C1 segment of cervical spinal cord (tissue), 14 donors: ENCODE measurements around the gene PCBD1.
A peak's percentile ranks its signal among the peaks of the same experiment; 100 is the strongest.
"Not testable (repeated sequence)": the region's sequence is repeated elsewhere in the genome, so short reads cannot be mapped to it uniquely, and the experiment has no call there.

Source experiments
- DNase-seq, 14 donors: peaks; one replicate each; lab custom pipeline; 2025; lab: John Stamatoyannopoulos, UW

Gene PCBD1

DNA sequence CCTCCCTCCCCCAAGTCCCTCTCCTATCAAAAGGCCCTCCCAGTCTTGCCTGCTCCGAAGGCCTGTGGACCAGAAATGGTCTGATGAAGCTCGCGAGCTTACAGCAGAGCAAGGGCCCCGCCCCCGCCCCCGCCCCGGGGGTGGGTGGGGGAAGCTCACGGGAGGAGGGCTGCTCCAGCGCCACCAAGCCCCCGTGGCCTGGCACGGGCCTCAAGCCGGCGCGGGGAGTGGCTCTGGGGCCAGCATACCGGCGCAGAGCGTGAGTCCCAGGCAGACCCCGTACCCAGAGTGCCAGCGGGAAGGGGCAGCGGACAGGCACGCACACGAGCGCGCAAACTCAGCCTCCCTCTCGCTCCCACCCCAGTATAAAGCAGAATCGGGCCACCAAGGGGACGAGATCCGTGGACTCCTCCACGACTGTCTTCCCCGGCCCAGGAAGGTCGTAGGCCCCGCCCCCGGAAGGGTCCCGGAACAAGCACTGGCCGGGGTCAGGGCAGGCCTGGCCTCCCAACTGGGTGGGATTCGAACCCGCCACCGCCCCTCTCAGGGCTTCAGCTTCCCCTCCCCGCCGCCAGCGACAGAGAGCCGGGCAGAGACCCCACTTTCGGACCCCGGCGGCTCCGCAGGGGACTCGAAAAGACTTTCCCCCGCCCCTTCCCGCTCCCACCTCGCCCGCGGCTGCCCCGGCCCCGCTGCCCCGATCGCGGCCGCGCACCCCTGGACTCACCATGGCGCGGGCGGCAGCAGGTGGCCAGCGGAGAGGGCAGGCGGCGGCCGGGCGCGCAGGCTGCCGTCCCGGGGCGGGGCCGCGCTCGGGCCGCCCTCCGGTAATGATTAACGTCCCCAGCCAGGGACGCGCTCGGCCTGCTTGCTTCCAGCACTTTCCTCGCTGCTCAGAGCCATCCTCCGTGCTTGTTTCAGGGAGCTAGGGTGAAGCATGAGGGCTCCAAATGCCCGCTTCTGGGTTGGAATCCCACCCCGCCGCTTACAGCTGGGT, at the start of gene PCBD1:
PCBD1 (minus strand) TSS at position 762 of the 997 bp plus-strand sequence; CDS start at position 730, 32 bp downstream.
- DNase-seq: peak in 12 of 14 donors; percentile 38 to 85 (median 68)

DNA sequence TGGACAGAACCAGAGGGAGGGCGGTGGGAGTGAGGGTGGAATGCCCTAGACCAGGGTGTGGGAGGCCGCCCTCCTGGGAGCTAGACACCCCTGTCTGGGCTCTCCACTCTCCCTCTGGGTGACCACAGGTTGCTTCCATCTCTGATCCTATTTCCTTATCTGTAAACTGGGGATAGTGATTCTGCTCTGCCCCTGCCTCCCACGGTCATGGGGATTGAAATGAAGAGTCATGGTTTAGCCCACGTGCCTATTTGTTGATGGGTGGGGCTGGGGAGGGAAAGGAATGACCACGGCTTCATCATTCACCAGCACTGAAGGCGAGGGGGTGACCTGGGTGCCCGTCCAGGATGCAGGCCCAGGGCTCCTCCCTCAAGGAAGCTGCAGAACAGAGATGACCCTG, 49.3 kb upstream of the PCBD1 start:
- DNase-seq: no peak

- DNase-seq: no peak
Measured at GRCh38 chr10:70936111-70936510, 47.7 kb upstream of the PCBD1 start.

GRCh38 chr10:70935631-70936030, 47.3 kb upstream of the PCBD1 start:
- peak in 2 of 14 donors; percentile 22 to 89 for DNase-seq

- peak in 1 of 14 donors; percentile 73 for DNase-seq
Measured at GRCh38 chr10:70935125-70935625, 46.8 kb upstream of the PCBD1 start.

DNA sequence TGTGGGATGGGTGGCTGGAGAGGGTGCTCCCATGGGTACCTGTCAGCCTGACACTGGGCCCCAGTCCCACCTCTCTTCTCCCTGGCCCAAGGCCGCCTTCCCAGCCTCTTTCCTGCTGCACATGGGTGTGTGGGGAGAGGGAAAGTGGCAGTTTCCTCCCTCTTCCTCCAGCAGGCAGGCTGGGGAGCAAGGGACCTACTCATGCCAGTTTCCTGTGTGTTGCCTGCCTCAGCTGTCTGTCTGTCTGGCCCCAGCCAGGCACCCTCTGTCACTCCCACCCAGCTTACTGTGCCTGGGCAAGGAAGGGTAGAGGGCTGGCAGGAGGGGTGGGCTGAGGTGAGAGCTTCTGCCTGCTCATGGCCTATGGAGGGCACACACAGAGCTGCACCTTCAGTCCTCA, 46.3 kb upstream of the PCBD1 start:
- no peak for DNase-seq

DNA sequence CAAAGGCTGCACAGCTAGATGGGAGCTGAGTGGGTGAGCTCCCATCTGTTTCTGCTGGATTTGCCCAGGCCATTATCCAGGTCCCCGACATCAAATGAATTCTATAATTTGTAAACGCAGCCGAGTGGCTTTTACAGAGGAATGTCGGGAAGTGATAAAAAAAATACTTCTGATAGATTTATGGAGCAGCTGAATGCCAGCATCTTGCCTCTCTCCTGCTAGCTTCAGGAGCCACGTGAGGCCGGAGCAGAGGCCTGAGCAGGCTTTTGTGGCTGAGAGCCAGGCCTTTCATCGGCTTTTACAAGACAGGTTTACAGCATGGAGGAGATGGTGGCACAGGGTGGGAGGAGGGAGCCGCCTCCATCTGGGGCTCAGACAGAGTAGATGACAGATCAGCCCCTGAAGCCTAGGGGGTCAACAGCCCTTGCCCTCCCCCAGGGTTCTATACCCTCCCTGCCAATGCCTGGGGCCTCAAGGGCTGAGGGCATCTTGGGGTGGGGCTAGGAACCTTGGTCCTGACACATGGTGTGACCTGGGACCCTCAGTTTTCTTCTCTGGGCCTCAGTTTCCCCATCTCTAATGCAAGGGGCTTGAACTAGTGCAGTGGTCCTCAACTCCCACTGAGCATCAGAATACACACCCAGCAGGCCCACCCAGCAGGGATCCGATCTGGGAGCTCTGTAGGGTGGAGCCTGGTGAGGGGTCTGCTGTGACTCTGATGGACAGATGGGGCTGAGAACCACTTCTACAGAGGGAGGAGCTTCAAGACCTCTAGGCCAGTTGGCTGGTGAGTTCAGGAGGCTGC, 44.2 kb upstream of the PCBD1 start:
- DNase-seq: peak in 1 of 14 donors; percentile 60

DNA sequence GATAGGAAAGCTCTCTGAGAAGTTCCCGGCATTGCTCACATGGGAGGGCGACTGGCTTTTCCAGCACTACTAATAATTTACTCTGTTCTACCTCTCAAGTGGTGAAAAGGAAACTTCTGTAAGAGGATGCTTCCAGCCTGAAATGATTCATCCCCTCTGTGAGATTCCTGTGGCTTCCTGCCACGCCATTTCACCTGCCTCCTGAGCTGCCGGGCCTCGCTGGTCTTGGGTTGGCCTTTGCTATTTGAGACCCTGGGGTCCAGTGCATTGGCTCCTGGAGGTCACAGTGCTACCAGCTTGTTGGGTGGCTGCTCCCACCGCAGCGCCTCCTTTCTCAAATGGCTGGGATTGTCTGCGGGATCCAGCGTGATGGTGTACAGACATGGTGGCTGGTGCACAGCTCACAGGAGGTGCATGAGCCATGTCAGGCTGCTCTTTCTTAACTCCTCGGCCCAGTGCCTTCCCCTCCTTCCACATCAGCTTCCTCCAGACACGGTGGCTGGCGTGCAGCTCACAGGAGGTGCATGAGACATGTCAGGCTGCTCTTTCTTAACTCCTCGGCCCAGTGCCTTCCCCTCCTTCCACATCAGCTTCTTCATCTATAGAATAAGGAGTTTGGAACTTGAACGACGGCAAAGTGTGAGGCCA, 42.9 kb upstream of the PCBD1 start:
- no peak for DNase-seq

DNA sequence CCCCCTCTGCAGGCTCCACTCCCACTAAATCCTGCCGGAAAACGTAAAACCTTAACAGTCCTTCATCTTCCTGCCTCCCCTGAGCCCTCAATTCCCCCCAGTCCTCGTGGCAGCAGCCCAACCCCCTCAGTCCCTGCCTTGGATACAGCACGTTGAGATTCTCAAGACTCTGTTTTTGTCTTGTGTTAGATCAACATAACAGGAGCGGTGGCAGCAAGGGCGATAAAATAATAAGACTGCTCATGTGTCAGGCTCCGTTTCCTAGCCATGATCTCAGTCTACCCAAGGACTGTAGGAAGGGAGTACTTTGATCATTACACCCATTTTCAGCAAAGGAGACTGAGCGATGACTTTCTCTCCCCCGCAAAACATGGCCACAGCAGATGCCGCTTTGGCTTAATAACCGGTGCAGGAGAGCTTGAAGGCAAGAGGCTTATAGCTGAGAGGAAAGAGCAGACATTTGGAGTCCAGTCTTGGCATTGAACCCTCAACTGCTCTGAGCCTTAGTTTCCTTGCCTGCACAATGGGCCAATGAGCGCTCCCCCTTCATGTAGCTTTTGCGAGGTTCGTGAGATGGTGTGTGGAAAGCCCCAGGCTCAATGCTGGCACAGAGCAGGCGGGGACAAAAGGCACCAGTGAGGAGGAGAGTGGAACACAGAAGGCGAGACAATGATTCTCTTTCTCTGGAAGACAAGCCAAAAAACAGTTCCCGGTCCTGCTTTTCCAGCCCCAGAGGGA, 42.1 kb upstream of the PCBD1 start:
- peak in 2 of 14 donors; percentile 2 to 45 for DNase-seq

DNA sequence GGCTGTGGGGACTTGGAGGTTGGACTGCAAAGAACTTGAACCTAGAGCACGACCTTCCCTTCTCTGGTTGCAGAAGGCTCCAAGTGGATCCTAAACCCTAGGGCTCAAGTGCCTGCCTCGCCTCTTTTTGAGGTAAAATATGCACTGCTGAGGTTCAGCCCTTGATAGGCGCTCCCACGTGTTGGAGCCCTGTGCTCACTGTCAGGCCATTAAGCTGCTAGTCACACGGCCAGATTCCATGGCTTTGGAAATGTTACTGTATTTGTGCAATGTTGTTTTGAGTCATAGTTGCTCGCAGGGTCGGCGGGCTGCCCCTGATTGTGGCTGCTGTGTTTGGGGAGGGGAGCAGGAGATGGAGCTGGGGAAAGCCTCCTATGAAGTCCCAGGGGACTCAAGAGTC, 39.8 kb upstream of the PCBD1 start:
- no peak for DNase-seq

- DNase-seq: no peak
Measured at GRCh38 chr10:70927189-70927943, 39.0 kb upstream of the PCBD1 start.

DNA sequence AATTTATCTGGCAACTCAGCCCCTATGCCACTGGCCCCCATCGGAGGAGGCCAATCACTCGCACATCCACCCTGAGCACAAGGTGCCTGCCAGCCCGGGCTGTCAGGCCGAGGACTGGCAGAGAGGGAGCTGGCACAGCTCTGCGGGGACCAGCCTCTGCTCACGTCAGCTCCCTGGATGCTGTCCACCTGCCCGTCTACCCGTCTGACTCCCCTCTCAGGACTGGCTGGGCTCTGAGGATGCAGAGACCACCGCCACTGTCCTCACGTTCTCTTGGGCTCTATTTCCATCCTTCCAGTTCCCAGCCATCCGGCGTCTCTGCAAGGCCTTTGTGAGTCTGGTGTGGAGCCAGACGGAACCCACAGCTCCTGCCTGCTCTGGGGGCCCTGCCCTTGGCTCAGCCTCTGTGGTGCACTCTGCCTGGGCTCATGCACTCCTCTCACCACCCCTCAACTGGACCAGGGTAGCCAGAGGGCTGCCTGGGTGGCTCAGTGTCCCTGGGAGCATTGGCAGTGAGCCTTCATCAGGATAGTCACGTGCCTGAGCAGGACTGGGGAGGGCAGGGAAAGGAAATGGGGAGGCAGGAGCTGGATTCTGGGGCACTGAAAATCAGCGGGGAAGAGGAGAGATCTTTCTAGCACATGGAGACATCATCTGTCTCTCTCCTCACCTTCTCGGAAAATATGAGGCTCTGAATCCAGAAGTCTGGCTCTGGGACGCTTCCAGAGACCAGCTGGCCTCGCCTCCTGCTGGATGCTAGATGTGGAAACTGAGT, 38.0 kb upstream of the PCBD1 start:
- DNase-seq: peak in 7 of 14 donors; percentile 34 to 89 (median 41)

DNA sequence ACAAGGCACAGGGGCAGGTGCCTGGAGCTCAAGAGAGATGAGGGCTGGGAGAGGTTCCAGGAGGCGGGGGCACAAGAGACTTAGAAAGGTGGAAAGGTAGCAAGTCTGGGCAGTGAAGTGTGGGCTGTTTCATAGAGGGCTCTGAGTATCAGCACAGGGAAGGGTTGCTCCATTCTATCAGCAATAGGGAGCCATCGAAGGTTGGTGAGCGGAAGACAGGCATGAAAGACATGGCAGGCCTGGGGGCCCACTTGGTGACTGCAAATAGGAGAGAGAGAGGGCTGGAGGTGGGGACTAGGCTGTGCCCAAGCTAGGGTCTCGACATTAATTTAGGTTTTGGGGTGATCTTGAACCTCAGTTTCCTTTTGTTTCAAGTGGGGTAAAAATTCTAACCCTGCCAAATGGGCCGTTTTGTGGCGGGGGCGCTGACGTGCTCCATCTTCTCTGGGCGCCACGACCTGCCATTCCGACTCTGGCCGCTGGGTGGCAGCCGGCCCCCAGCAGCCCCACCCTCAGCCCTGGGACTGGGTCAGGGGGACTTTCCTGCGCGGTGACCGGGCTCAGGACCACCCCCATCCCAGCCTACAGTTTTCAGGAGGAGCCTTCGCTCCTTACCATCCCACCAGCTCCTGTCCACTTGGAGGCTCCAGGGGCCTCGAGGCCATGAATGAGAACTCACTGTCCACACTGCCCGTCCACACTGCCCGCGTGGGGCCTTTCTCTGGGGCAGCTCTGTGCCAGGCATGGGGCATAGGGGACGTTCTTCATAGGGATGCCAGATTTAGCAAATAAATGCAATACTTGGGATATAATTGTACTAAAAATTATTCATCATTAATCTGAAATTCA, 37.2 kb upstream of the PCBD1 start:
- DNase-seq: peak in 10 of 14 donors; percentile 7 to 64 (median 32)

- no peak for DNase-seq
Measured at GRCh38 chr10:70923696-70924095, 35.3 kb upstream of the PCBD1 start.

DNA sequence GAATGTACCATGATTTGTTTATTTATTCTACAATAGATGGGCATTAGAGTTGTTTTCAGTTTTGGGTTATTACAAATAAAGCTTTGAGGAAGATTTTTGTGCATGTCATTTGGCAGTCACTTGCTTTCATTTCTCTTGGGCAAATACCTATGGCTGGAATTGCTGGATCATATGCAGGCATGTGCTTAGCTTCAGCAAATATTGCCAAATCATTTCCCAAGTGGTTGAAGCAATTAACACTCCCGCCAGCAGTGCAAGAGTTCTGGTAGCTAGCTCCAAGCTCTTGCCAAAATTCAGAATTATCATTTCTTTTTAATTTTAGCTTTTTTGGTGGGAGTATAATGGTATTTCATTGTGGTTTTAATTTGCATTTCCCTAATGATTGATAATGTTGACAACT, 32.9 kb upstream of the PCBD1 start:
- no peak for DNase-seq

- no peak for DNase-seq
Measured at GRCh38 chr10:70920519-70920918, 32.2 kb upstream of the PCBD1 start.

DNA sequence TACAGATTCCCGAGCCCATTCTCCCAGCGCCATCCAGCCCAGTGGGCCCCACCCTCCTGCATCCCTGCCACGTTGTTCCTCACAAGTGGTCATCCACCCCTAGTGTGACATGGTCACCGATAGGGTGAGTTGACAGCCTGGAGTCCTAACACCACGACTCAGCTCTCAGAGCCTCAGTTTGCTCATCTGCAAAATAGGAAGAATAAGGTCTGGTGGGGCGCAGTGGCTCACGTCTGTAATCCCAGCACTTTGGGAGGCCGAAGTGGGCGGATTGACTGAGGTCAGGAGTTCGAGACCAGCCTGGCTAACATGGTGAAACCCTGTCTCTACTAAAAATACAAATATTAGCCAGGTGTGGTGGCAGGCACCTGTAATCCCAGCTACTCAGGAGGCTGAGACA, 31.5 kb upstream of the PCBD1 start:
- not testable (repeated sequence) for DNase-seq

DNA sequence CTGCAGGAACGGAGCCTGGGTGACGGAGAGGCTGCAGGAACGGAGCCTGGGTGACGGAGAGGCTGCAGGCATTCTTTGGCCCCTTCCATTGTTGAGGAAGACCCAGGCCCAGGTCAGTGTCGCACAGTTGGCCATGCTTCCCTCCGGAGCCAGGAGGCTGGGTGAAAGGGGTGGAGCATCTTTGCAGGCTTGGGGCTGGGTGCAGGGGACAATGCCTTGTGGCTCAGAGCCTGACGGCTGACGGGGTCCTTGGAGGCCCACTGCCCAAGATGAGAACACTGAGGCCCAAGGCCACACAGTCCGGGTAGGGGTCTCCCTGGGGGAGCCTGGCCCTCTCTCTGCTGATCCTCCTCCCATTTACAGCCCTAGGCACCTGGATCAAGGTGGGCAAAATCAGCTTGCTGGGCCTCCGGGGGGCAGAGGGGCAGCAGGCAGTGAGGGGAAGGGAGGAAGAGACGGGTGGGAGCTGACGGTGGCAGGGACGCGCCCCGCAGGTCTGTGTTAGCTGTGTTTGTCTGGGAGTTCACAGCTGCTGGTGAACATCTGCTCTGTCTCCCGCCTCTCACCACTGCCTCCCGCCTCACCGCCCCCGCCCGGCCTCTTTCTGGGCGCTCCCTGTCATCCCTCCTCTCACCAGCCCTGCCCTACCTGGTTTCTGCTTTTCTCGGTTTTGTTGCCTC, 30.6 kb upstream of the PCBD1 start:
- DNase-seq: no peak
